Neural progenitor cell (in vitro differentiated cells): ENCODE measurements around the gene UBXN1. TPM values are rescaled to one million over a fixed set of nuclear protein-coding genes. Genes with fewer than 3 reads are reported as not detected.
A peak's percentile ranks its signal among the peaks of the same experiment; 100 is the strongest.
"Not testable (repeated sequence)": the region's sequence is repeated elsewhere in the genome, so short reads cannot be mapped to it uniquely, and the experiment has no call there.

Experiments used
- DNase-seq: peaks from one replicate; pipeline ENCODE4 v3.0.0-alpha.2; 2016; ENCODE audit warnings: low spot score
- H2AFZ ChIP-seq: fragments of 200-600 bp; sonication (generic); replicated peaks from 2 replicates; pipeline ENCODE4 v1.6.1; 2016; ENCODE audit warnings: antibody characterized with exemption
- H3F3A ChIP-seq: fragments of 200-600 bp; sonication (generic); 2 replicates; pipeline ENCODE4 v1.6.1; 2016; ENCODE audit warnings: antibody characterized with exemption, low read depth
- H3K27ac ChIP-seq: fragments of 200-600 bp; sonication (generic); 2 replicates; pipeline ENCODE4 v1.5.1; 2016; ENCODE audit warnings: mild to moderate bottlenecking
- H3K27me3 ChIP-seq: fragments of 200-600 bp; sonication (generic); 2 replicates; pipeline ENCODE4 v1.6.1; 2016; ENCODE audit warnings: mild to moderate bottlenecking, moderate library complexity
- H3K36me3 ChIP-seq: fragments of 200-600 bp; sonication (generic); 2 replicates; pipeline ENCODE4 v1.5.1; 2016
- H3K4me1 ChIP-seq: fragments of 200-600 bp; sonication (generic); 2 replicates; pipeline ENCODE4 v1.6.1; 2016; ENCODE audit warnings: mixed run types
- H3K4me2 ChIP-seq: fragments of 200-600 bp; sonication (generic); 2 replicates; pipeline ENCODE4 v1.6.1; 2016
- H3K4me3 ChIP-seq: fragments of 200-600 bp; sonication (generic); 2 replicates; pipeline ENCODE4 v1.5.1; 2016
- H3K79me2 ChIP-seq: fragments of 200-600 bp; sonication (generic); 2 replicates; pipeline ENCODE4 v1.6.1; 2016; ENCODE audit warnings: low read depth
- H3K9ac ChIP-seq: fragments of 200-600 bp; sonication (generic); 2 replicates; pipeline ENCODE4 v1.6.1; 2016
- H3K9me3 ChIP-seq: fragments of 200-600 bp; sonication (generic); 2 replicates; pipeline ENCODE4 v1.5.1; 2016; ENCODE audit warnings: low read depth
- H4K20me1 ChIP-seq: fragments of 200-600 bp; sonication (generic); 2 replicates; pipeline ENCODE4 v1.6.1; 2016; ENCODE audit warnings: low read depth
- H3K27ac Mint-ChIP-seq: 3 replicates; pipeline ENCODE4 v1.8.0; 2021; ENCODE audit warnings: mixed read lengths
- H3K27me3 Mint-ChIP-seq: 2 replicates; pipeline ENCODE4 v1.8.0; 2022; ENCODE audit warnings: low read depth, mild to moderate bottlenecking, inconsistent platforms, moderate library complexity, mixed read lengths; ENCODE audit not compliant: insufficient read depth
- H3K36me3 Mint-ChIP-seq: 3 replicates; pipeline ENCODE4 v1.8.0; 2021; ENCODE audit warnings: mixed read lengths
- H3K4me1 Mint-ChIP-seq: 3 replicates; pipeline ENCODE4 v1.8.0; 2021; ENCODE audit warnings: mixed read lengths
- H3K4me3 Mint-ChIP-seq: 3 replicates; pipeline ENCODE4 v1.8.0; 2021; ENCODE audit warnings: mild to moderate bottlenecking, moderate library complexity, mixed read lengths
- H3K9me3 Mint-ChIP-seq: 3 replicates; pipeline ENCODE4 v1.8.0; 2020; ENCODE audit warnings: mixed read lengths
- EZH2 ChIP-seq: fragments of 200-600 bp; sonication (generic); IDR thresholded peaks from 2 replicates; pipeline ENCODE4 v1.6.1; 2017; ENCODE audit warnings: antibody characterized with exemption, mild to moderate bottlenecking, moderate library complexity
- EZH2phosphoT487 ChIP-seq: fragments of 200-600 bp; sonication (generic); IDR thresholded peaks from 2 replicates; pipeline ENCODE4 v1.6.1; 2017; ENCODE audit warnings: antibody characterized with exemption
- total RNA-seq: library from RNA; depleted of rRNA; stranded (reverse); fragments of >200 nt; gene quantifications from 2 replicates; pipeline ENCODE4 v1.2.3, GENCODE V29; 2015; ENCODE audit warnings: low replicate concordance
- TF ChIP-seq, protein P1 (sequence below): fragments of 200-600 bp; sonication (generic); IDR thresholded peaks from 2 replicates; pipeline ENCODE4 v1.5.1; 2017; ENCODE audit warnings: antibody characterized with exemption, mild to moderate bottlenecking

UBXN1 gene
- total RNA-seq, 1 donor from 2014 or later = 60.7 TPM

DNA sequence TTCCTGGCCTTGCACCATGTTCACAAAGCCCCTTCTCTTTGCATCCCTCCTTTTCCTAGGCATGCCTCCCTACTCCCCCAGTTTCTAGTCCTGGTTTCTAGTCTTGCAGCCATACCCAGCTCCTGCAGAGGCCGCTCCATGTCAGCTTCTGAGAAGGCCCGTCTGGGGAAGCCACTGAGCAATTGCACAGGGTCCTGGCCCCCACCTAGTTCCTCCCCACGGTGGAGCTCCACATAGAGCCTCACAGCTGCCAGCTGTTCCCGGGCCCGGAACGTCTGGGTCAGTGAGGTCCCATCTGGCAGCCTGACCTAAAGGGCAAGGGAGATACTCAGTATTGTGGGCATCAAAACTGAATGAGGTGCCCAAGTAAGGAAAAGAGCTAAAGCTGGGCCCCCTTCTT, 2.2 kb downstream of the UBXN1 start:
- Histone ChIP-seq H3K4me2 (no peak overlapping the region), H2AFZ (no peak overlapping the region), H3K36me3 (no peaks in the 10 kb centered on the region), H3K4me3 (no peak overlapping the region), H3K27me3 (no peaks in the 10 kb centered on the region), H3F3A (peaks cover 58% of the 10 kb centered on the region), H3K4me1 (peaks cover 7% of the 10 kb centered on the region), H3K79me2 (peaks cover 38% of the 10 kb centered on the region), H3K9ac (no peak overlapping the region), H3K27ac (no peak overlapping the region), H4K20me1 (peaks cover 8% of the 10 kb centered on the region), H3K9me3 (no peaks in the 10 kb centered on the region)
- Mint-ChIP-seq H3K27ac (no peak overlapping the region), H3K4me3 (peak overlapping the region; percentile 93), H3K27me3 (peaks cover 2% of the 10 kb centered on the region), H3K9me3 (no peaks in the 10 kb centered on the region), H3K4me1 (peaks cover 33% of the 10 kb centered on the region), H3K36me3 (peaks cover 19% of the 10 kb centered on the region)
- DNase-seq = no peak
- TF ChIP-seq EZH2phosphoT487 (no peak), EZH2 (no peak)
- TF ChIP-seq, protein P1, sequence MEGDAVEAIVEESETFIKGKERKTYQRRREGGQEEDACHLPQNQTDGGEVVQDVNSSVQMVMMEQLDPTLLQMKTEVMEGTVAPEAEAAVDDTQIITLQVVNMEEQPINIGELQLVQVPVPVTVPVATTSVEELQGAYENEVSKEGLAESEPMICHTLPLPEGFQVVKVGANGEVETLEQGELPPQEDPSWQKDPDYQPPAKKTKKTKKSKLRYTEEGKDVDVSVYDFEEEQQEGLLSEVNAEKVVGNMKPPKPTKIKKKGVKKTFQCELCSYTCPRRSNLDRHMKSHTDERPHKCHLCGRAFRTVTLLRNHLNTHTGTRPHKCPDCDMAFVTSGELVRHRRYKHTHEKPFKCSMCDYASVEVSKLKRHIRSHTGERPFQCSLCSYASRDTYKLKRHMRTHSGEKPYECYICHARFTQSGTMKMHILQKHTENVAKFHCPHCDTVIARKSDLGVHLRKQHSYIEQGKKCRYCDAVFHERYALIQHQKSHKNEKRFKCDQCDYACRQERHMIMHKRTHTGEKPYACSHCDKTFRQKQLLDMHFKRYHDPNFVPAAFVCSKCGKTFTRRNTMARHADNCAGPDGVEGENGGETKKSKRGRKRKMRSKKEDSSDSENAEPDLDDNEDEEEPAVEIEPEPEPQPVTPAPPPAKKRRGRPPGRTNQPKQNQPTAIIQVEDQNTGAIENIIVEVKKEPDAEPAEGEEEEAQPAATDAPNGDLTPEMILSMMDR = no peak

DNA sequence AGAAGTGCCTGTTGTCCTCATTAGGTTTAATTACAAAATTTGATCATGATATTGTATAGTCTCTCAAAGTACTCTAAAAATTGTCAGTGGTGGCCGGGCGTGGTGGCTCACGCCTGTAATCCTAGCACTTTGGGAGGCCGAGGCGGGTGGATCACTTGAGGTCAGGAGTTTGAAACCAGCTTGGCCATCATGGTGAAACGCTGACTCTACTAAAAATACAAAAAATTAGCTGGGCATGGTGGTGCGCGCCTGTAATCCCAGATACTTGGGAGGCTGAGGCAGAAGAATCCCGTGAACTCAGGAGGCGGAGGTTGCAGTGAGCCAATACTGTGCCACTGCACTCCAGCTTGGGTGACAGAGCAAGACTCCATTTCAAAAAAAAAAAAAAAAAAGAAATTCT, 3.5 kb downstream of the UBXN1 start:
- not testable (repeated sequence) for H2AFZ ChIP-seq, H3K4me3 Mint-ChIP-seq, H3K4me2 ChIP-seq, H3K9ac ChIP-seq, H3K27ac ChIP-seq, H3K4me1 ChIP-seq, H3K27ac Mint-ChIP-seq, DNase-seq, H3K9me3 ChIP-seq, H3K27me3 Mint-ChIP-seq, H3K4me3 ChIP-seq, H3K27me3 ChIP-seq, H3K9me3 Mint-ChIP-seq, H4K20me1 ChIP-seq, H3K36me3 ChIP-seq
- Mint-ChIP-seq H3K36me3 (peaks cover 19% of the 10 kb centered on the region), H3K4me1 (peaks cover 33% of the 10 kb centered on the region)
- Histone ChIP-seq H3K79me2 (peaks cover 46% of the 10 kb centered on the region), H3F3A (peaks cover 63% of the 10 kb centered on the region)

DNA sequence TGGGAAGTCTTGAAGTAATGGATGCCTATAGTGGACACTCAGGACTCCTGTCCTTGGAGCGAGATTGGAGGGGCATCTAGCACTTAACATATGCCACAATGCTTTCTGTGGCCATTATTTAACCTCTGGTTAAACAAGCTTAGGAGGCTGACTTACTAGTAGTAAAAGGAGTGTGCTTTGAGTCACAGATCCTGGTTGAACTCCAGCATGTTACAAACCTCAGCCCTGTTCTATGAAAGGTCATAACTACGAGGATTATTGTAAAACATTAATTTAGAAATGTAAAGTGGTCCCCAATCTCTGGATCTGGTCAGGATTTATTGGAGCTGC, 5.7 kb downstream of the UBXN1 start:
- H3K4me2 ChIP-seq = no peak overlapping the region
- H3K36me3 ChIP-seq = no peaks in the 10 kb centered on the region

More for the DNA sequence above, 5.7 kb downstream of the UBXN1 start:
- H3K4me1 ChIP-seq = peaks cover 7% of the 10 kb centered on the region
- Mint-ChIP-seq H3K9me3 (no peaks in the 10 kb centered on the region), H3K27me3 (no peaks in the 10 kb centered on the region), H3K4me3 (peak overlapping the region; percentile 100), H3K4me1 (peaks cover 34% of the 10 kb centered on the region), H3K27ac (no peak overlapping the region), H3K36me3 (peaks cover 18% of the 10 kb centered on the region)
- no peaks in the 10 kb centered on the region for H3K9me3 ChIP-seq
- H3K9ac ChIP-seq = no peak overlapping the region
- H3K79me2 ChIP-seq = peaks cover 38% of the 10 kb centered on the region
- TF ChIP-seq, protein P1 = no peak
- no peak for TF ChIP-seq EZH2phosphoT487
- TF ChIP-seq EZH2 = no peak
- peaks cover 3% of the 10 kb centered on the region for H4K20me1 ChIP-seq
- no peak overlapping the region for H3K27ac ChIP-seq
- no peak overlapping the region for H3K4me3 ChIP-seq
- no peak overlapping the region for H2AFZ ChIP-seq
- H3K27me3 ChIP-seq = no peaks in the 10 kb centered on the region
- no peak for DNase-seq
- peaks cover 73% of the 10 kb centered on the region for H3F3A ChIP-seq
